IMR-90 (cell line): Measurements from ENCODE around the gene MAP7. TPM values are rescaled to one million over a fixed set of nuclear protein-coding genes. Genes with fewer than 3 reads are reported as not detected.

Experiments
- ATAC-seq: fragments of 200-7000 bp; cut with Tn5 transposase; 2 replicates; pipeline ENCODE4 v1.9.1; 2020; ENCODE audit warnings: low read depth, mild to moderate bottlenecking, moderate library complexity
- BruUV-seq: library from RNA; stranded (reverse); fragments of 400-500 nt; replicated peaks from 2 replicates; lab custom pipeline; 2021; lab: Mats Ljungman, UMichigan
- CTCF ChIA-PET: fragments of 300-600 bp; formaldehyde crosslinking; extraction: SDS; loops from one replicate; lab custom pipeline; 2021; ENCODE audit warnings: antibody characterized with exemption; lab: Yijun Ruan, JAX
- POLR2A ChIA-PET: fragments of 300-600 bp; sonication (Branson Sonifier 250); formaldehyde crosslinking; loops from one replicate; lab custom pipeline; 2022; ENCODE audit warnings: antibody characterized with exemption; ENCODE audit not compliant: unreplicated experiment; lab: Charles Lee
- DNase-seq: peaks from one replicate; pipeline ENCODE4 v3.0.0; 2013
- H2AFZ ChIP-seq: replicated peaks from 2 replicates; pipeline ENCODE3; 2013; ENCODE audit warnings: low read length, mild to moderate bottlenecking; ENCODE audit not compliant: poor library complexity
- H2AK5ac ChIP-seq: 2 replicates; pipeline ENCODE4 v1.6.1; 2013; ENCODE audit warnings: low read depth, low read length, inconsistent platforms
- H2AK9ac ChIP-seq: replicated peaks from 2 replicates; pipeline ENCODE3; 2013; ENCODE audit warnings: mild to moderate bottlenecking, low read depth, low read length, moderate library complexity; ENCODE audit not compliant: poor library complexity
- H2BK120ac ChIP-seq: 2 replicates; pipeline ENCODE4 v1.6.1; 2013; ENCODE audit warnings: low read depth, low read length, inconsistent platforms
- H2BK15ac ChIP-seq: 3 replicates; pipeline ENCODE4 v1.6.1; 2013; ENCODE audit warnings: low read depth, low read length, inconsistent platforms
- H2BK20ac ChIP-seq: 2 replicates; pipeline ENCODE4 v1.6.1; 2013; ENCODE audit warnings: low read depth, mild to moderate bottlenecking, inconsistent platforms, low read length, moderate library complexity
- H2BK5ac ChIP-seq: 2 replicates; pipeline ENCODE4 v1.6.1; 2013; ENCODE audit warnings: mild to moderate bottlenecking, low read depth, low read length, inconsistent platforms; ENCODE audit not compliant: poor library complexity, severe bottlenecking
- H3K14ac ChIP-seq: replicated peaks from 2 replicates; pipeline ENCODE4 v1.6.1; 2013; ENCODE audit warnings: low read depth, low read length, inconsistent platforms
- H3K18ac ChIP-seq: 2 replicates; pipeline ENCODE4 v1.6.1; 2013; ENCODE audit warnings: low read depth, low read length, control low read depth
- H3K23ac ChIP-seq: 2 replicates; pipeline ENCODE4 v1.6.1; 2013; ENCODE audit warnings: low read depth, low read length, inconsistent platforms
- H3K27ac ChIP-seq: 2 replicates; pipeline ENCODE4 v1.5.1; 2013; ENCODE audit warnings: mild to moderate bottlenecking, control low read depth, low read length; ENCODE audit not compliant: insufficient read depth
- H3K27me3 ChIP-seq: 2 replicates; pipeline ENCODE4 v1.6.1; 2013; ENCODE audit warnings: low read length; ENCODE audit not compliant: control insufficient read depth, insufficient read depth
- H3K36me3 ChIP-seq: 2 replicates; pipeline ENCODE4 v1.6.1; 2013; ENCODE audit warnings: low read length, mixed read lengths; ENCODE audit not compliant: control insufficient read depth, insufficient read depth
- H3K4ac ChIP-seq: 2 replicates; pipeline ENCODE4 v1.6.1; 2013; ENCODE audit warnings: low read depth, low read length, inconsistent platforms
- H3K4me1 ChIP-seq: 2 replicates; pipeline ENCODE4 v1.6.1; 2013; ENCODE audit warnings: low read length, mixed read lengths; ENCODE audit not compliant: control insufficient read depth, insufficient read depth
- H3K4me2 ChIP-seq: 2 replicates; pipeline ENCODE4 v1.6.1; 2013; ENCODE audit warnings: low read depth, mild to moderate bottlenecking, control low read depth, low read length, moderate library complexity
- H3K4me3 ChIP-seq: 2 replicates; pipeline ENCODE4 v1.5.1; 2013; ENCODE audit warnings: low read depth, mild to moderate bottlenecking, control low read depth, low read length, moderate library complexity; ENCODE audit not compliant: insufficient read depth
- H3K56ac ChIP-seq: 2 replicates; pipeline ENCODE4 v1.6.1; 2013; ENCODE audit warnings: low read length, inconsistent platforms; ENCODE audit not compliant: insufficient read depth; ENCODE audit errors: extremely low read depth
- H3K79me1 ChIP-seq, 2 experiments: 2 replicates each; pipeline ENCODE4 v1.6.1; 2013; ENCODE audit warnings: low read length in 2 of 2, inconsistent platforms in 1 of 2, low read depth in 1 of 2
- H3K9ac ChIP-seq: 2 replicates; pipeline ENCODE4 v1.6.1; 2013; ENCODE audit warnings: low read depth, low read length, control low read depth
- H3K9me1 ChIP-seq: 2 replicates; pipeline ENCODE4 v1.6.1; 2013; ENCODE audit warnings: low read length, inconsistent platforms; ENCODE audit not compliant: insufficient read depth
- H3K9me3 ChIP-seq: 2 replicates; pipeline ENCODE4 v1.6.1; 2013; ENCODE audit warnings: low read length; ENCODE audit not compliant: control insufficient read depth, insufficient read depth
- H4K20me1 ChIP-seq: 2 replicates; pipeline ENCODE4 v1.6.1; 2013; ENCODE audit warnings: low read length, inconsistent platforms; ENCODE audit not compliant: insufficient read depth
- H4K5ac ChIP-seq: 2 replicates; pipeline ENCODE4 v1.6.1; 2013; ENCODE audit warnings: mild to moderate bottlenecking, low read depth, low read length, control low read depth
- H4K8ac ChIP-seq, 2 experiments: 2 replicates each; pipeline ENCODE4 v1.6.1; 2013; ENCODE audit warnings: low read depth in 2 of 2, low read length in 2 of 2, control low read depth in 1 of 2, inconsistent platforms in 1 of 2
- H4K91ac ChIP-seq: 2 replicates; pipeline ENCODE4 v1.6.1; 2013; ENCODE audit warnings: low read depth, low read length, inconsistent platforms; ENCODE audit not compliant: insufficient read depth
- ELK1 ChIP-seq: fragments of 150-350 bp; IDR thresholded peaks from 2 replicates; pipeline ENCODE4 v1.6.1; 2016; ENCODE audit warnings: low read depth, mild to moderate bottlenecking, low read length, moderate library complexity, borderline replicate concordance
- MAFK ChIP-seq: IDR thresholded peaks from 2 replicates; pipeline ENCODE4 v1.6.1; 2012; ENCODE audit warnings: low read depth, low read length, improper control_type of control experiment
- MXI1 ChIP-seq: IDR thresholded peaks from 2 replicates; pipeline ENCODE4 v1.6.1; 2012; ENCODE audit warnings: low read depth, mild to moderate bottlenecking, low read length, moderate library complexity, borderline replicate concordance
- RCOR1 ChIP-seq: IDR thresholded peaks from 2 replicates; pipeline ENCODE4 v1.6.1; 2012; ENCODE audit warnings: mild to moderate bottlenecking, low read length, improper control_type of control experiment; ENCODE audit not compliant: insufficient replicate concordance
- RFX5 ChIP-seq: IDR thresholded peaks from 2 replicates; pipeline ENCODE4 v1.8.0; 2012; ENCODE audit warnings: low read depth, mild to moderate bottlenecking, low read length, moderate library complexity
- WGBS, 2 experiments: methylation state at CpG; one replicate each; pipeline versions ENCODE4 v1.1.5 to v1.1.7; 2013; ENCODE audit warnings: missing lambda C conversion rate in 2 of 2; ENCODE audit not compliant: insufficient read length in 1 of 2; ENCODE audit errors: extremely low coverage in 2 of 2; 5-methylcytosine and 5-hydroxymethylcytosine counted together
- dilution Hi-C: fragments of 300-500 bp; cut with HindIII; formaldehyde crosslinking; loops from one replicate; pipeline ENCODE4 v1.14.3; 2018; ENCODE audit warnings: low sequenced_read_pairs; ENCODE audit not compliant: unreplicated experiment
- in situ Hi-C: fragments of 300-500 bp; cut with MboI; formaldehyde crosslinking; loops from 3 replicates; pipeline ENCODE4 v1.14.3; 2019; ENCODE audit warnings: low sequenced_read_pairs, inconsistent platforms, mixed read lengths
- intact Hi-C: fragments of 100-400 bp; cut with micrococcal nuclease; formaldehyde crosslinking; loops from 2 replicates; pipeline ENCODE4 v1.10.0; 2022
- polyA plus RNA-seq, 3 experiments: library from polyadenylated mRNA; depleted of rRNA; stranded (reverse); fragments of >200 nt; gene quantifications; 2 replicates each; pipeline ENCODE4 v1.2.3, GENCODE V29; 2012; ENCODE audit warnings: low replicate concordance in 1 of 3
- total RNA-seq: library from RNA; depleted of rRNA; stranded (reverse); fragments of >200 nt; gene quantifications from 2 replicates; pipeline ENCODE4 v1.2.3, GENCODE V29; 2012
- TF ChIP-seq, protein P1 (sequence below): fragments of 150-350 bp; IDR thresholded peaks from 2 replicates; pipeline ENCODE4 v1.6.1; 2017; ENCODE audit warnings: mild to moderate bottlenecking, antibody characterized with exemption, low read length, low read depth

The MAP7 gene
- total and polyA plus RNA-seq, 2 of the 4 experiments (the other 2 are of a cell fraction) = 0.19 to 0.36 TPM

GRCh38 chr6:136337606-136338005 is 212.6 kb downstream of the MAP7 start:
- H3K9me1 ChIP-seq = no peaks in the 10 kb centered on the region
- no peak for ATAC-seq
- peaks cover 3% of the 10 kb centered on the region; the same call in 1 of the 2 replicates for H3K4me1 ChIP-seq
- in situ Hi-C loops (no loop called here), dilution Hi-C loops (no loop called here), intact Hi-C loops (no loop called here)
- H3K4ac ChIP-seq = no peak overlapping the region
- H4K91ac ChIP-seq = no peak overlapping the region
- no peak overlapping the region for H3K4me2 ChIP-seq
- no peak overlapping the region for H2AFZ ChIP-seq
- H3K23ac ChIP-seq = no peak overlapping the region
- 100% methylated on average over 1 of the region's 3 CpGs; no CpG with 5 or more reads in 1 of the 2 experiments for WGBS, 2 experiments
- TF ChIP-seq MXI1 = no peak
- no peak for TF ChIP-seq ELK1
- TF ChIP-seq RCOR1 = no peak
- TF ChIP-seq MAFK = no peak
- TF ChIP-seq RFX5 = no peak
- TF ChIP-seq, protein P1, sequence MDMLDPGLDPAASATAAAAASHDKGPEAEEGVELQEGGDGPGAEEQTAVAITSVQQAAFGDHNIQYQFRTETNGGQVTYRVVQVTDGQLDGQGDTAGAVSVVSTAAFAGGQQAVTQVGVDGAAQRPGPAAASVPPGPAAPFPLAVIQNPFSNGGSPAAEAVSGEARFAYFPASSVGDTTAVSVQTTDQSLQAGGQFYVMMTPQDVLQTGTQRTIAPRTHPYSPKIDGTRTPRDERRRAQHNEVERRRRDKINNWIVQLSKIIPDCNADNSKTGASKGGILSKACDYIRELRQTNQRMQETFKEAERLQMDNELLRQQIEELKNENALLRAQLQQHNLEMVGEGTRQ = no peak
- no peak overlapping the region for H2AK9ac ChIP-seq
- ChIA-PET POLR2A (no interaction called here), CTCF (no interaction called here)
- no peaks in the 10 kb centered on the region for H3K9me3 ChIP-seq
- no peaks in the 10 kb centered on the region for H3K79me1 ChIP-seq
- no peak for DNase-seq
- no peak overlapping the region for H3K14ac ChIP-seq
- no peak overlapping the region for H2BK5ac ChIP-seq
- no TSS peak for BruUV-seq
- no peak overlapping the region for H3K56ac ChIP-seq
- H2AK5ac ChIP-seq = no peak overlapping the region
- H4K8ac ChIP-seq = no peak overlapping the region
- no peak overlapping the region for H2BK120ac ChIP-seq
- H2BK20ac ChIP-seq = no peak overlapping the region
- no peak overlapping the region for H3K9ac ChIP-seq
- H3K27ac ChIP-seq = no peak overlapping the region
- peaks cover 5% of the 10 kb centered on the region for H3K27me3 ChIP-seq
- no peak overlapping the region for H3K18ac ChIP-seq
- H4K5ac ChIP-seq = no peak overlapping the region
- no peak overlapping the region for H2BK15ac ChIP-seq
- H3K4me3 ChIP-seq = no peak overlapping the region
- no peaks in the 10 kb centered on the region for H4K20me1 ChIP-seq
- no peaks in the 10 kb centered on the region for H3K36me3 ChIP-seq
